Measurements from ENCODE around the gene JPH4.

DNA sequence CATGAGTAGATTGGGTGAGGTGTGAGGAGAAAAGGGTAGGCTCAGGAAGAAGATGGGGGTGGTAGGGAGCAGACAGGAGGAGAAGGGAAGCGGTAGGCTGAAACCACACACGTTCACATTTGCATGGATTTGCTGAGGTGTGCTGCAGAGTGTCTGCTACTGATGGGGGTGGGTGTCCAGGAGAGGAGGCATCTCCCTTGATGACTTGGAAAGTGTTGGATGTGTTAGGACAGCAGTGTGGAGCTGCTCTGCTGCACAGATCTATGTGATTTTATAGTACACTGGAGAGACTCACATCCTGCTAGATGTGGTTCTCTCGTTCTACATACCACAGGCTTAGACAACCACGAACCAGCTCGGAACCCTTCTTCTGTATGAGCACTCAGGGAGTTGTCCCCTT is 36.3 kb downstream of the JPH4 start:
- TF ChIP-seq, protein P1, sequence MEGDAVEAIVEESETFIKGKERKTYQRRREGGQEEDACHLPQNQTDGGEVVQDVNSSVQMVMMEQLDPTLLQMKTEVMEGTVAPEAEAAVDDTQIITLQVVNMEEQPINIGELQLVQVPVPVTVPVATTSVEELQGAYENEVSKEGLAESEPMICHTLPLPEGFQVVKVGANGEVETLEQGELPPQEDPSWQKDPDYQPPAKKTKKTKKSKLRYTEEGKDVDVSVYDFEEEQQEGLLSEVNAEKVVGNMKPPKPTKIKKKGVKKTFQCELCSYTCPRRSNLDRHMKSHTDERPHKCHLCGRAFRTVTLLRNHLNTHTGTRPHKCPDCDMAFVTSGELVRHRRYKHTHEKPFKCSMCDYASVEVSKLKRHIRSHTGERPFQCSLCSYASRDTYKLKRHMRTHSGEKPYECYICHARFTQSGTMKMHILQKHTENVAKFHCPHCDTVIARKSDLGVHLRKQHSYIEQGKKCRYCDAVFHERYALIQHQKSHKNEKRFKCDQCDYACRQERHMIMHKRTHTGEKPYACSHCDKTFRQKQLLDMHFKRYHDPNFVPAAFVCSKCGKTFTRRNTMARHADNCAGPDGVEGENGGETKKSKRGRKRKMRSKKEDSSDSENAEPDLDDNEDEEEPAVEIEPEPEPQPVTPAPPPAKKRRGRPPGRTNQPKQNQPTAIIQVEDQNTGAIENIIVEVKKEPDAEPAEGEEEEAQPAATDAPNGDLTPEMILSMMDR (IDR thresholded peaks at IDR 0.05; ENCODE audit: poor library complexity): no peak
- TF ChIP-seq EZH2 (IDR thresholded peaks at IDR 0.05; ENCODE audit: borderline replicate concordance): no peak
